Cerebellar nuclear complex (tissue), 1 donor: ENCODE measurements around the gene SULT2B1.
A peak's percentile ranks its signal among the peaks of the same experiment; 100 is the strongest.

Experiments used
- DNase-seq, 2 experiments: peaks; one replicate each; lab custom pipeline; 2025; lab: John Stamatoyannopoulos, UW

The SULT2B1 gene

GRCh38 chr19:48634424-48635262 lies 82.7 kb downstream of the SULT2B1 start:
- DNase-seq: peak; percentile 84 to 86

- DNase-seq: no peak
Measured at GRCh38 chr19:48635263-48635965, 83.4 kb downstream of the SULT2B1 start.

- DNase-seq: no peak
Measured at GRCh38 chr19:48635966-48636858, 84.2 kb downstream of the SULT2B1 start.

GRCh38 chr19:48636859-48637448 lies 85.0 kb downstream of the SULT2B1 start, which contains the start of gene DBP:
DBP (minus strand) TSS chr19:48637379; CDS start chr19:48636994, 385 bp downstream.
- no peak for DNase-seq

GRCh38 chr19:48637449-48637947 lies 85.5 kb downstream of the SULT2B1 start:
- peak; percentile 97 to 99 for DNase-seq

GRCh38 chr19:48637948-48638830 lies 86.2 kb downstream of the SULT2B1 start:
- DNase-seq: peak in 1 of 2 experiments; percentile 56

- no peak for DNase-seq
Measured at GRCh38 chr19:48638831-48639381, 86.9 kb downstream of the SULT2B1 start.

GRCh38 chr19:48639483-48640375 lies 87.8 kb downstream of the SULT2B1 start:
- no peak for DNase-seq

- no peak for DNase-seq
Measured at GRCh38 chr19:48641850-48642249, 89.9 kb downstream of the SULT2B1 start.

GRCh38 chr19:48642862-48643261 lies 90.9 kb downstream of the SULT2B1 start:
- no peak for DNase-seq

GRCh38 chr19:48644355-48644754 lies 92.4 kb downstream of the SULT2B1 start:
- DNase-seq: no peak

- DNase-seq: peak in 1 of 2 experiments; percentile 60
Measured at GRCh38 chr19:48644839-48645619, 93.1 kb downstream of the SULT2B1 start.

GRCh38 chr19:48645620-48646000 lies 93.6 kb downstream of the SULT2B1 start:
- no peak for DNase-seq

GRCh38 chr19:48646001-48646721 lies 94.2 kb downstream of the SULT2B1 start, which contains the start of gene CA11:
CA11 (minus strand) TSS chr19:48646187; CDS start chr19:48645632, 555 bp downstream.
- DNase-seq: peak; percentile 74 to 87

- no peak for DNase-seq
Measured at GRCh38 chr19:48646722-48647216, 94.8 kb downstream of the SULT2B1 start.

GRCh38 chr19:48648134-48648533 lies 96.2 kb downstream of the SULT2B1 start:
- DNase-seq: peak in 1 of 2 experiments; percentile 53
